ENCODE data around the gene CIC.

Gene CIC

GRCh38 chr19:42268704-42269477, at the start of gene CIC:
TSS of gene CIC (plus strand) at chr19:42269252. CDS start at chr19:42271784, 2,532 bp downstream.
- DNase-seq = peak; percentile 100

- DNase-seq = peak; percentile 99
These were observed 49.0 kb upstream of the CIC start, which contains the start of gene ZNF526 for GRCh38 chr19:42219812-42220750. TSS of gene ZNF526 (plus strand) at chr19:42220312. CDS start at chr19:42224404, 4,092 bp downstream.

GRCh38 chr19:42220751-42221097, 48.3 kb upstream of the CIC start:
- DNase-seq = no peak

GRCh38 chr19:42224940-42225717, 43.9 kb upstream of the CIC start:
- no peak for DNase-seq

- no peak for DNase-seq
These were observed 43.2 kb upstream of the CIC start for GRCh38 chr19:42225718-42226292.

GRCh38 chr19:42226886-42227285, 42.2 kb upstream of the CIC start:
- no peak for DNase-seq

GRCh38 chr19:42228641-42229040, 40.4 kb upstream of the CIC start:
- DNase-seq = no peak

- no peak for DNase-seq
These were observed 39.7 kb upstream of the CIC start for GRCh38 chr19:42229301-42229854.

- DNase-seq = peak; percentile 49
These were observed 39.1 kb upstream of the CIC start for GRCh38 chr19:42229855-42230351.

GRCh38 chr19:42230571-42230970, 38.5 kb upstream of the CIC start:
- DNase-seq = no peak

- DNase-seq = no peak
These were observed 36.6 kb upstream of the CIC start for GRCh38 chr19:42232435-42232834.

GRCh38 chr19:42233106-42233505, 35.9 kb upstream of the CIC start:
- peak; percentile 34 for DNase-seq

- no peak for DNase-seq
These were observed 35.3 kb upstream of the CIC start for GRCh38 chr19:42233678-42234292.

- DNase-seq = no peak
These were observed 34.7 kb upstream of the CIC start for GRCh38 chr19:42234364-42234763.

GRCh38 chr19:42235181-42235580, 33.9 kb upstream of the CIC start:
- no peak for DNase-seq

GRCh38 chr19:42239544-42240220, 29.4 kb upstream of the CIC start:
- no peak for DNase-seq

GRCh38 chr19:42241279-42241678, 27.8 kb upstream of the CIC start:
- no peak for DNase-seq

GRCh38 chr19:42242069-42242511, 27.0 kb upstream of the CIC start:
- peak; percentile 62 for DNase-seq

- DNase-seq = peak; percentile 100
These were observed 26.3 kb upstream of the CIC start, which contains the start of gene GSK3A for GRCh38 chr19:42242512-42243409. TSS of gene GSK3A (minus strand) at chr19:42242602. CDS start at chr19:42242465, 137 bp downstream.

Data from DMS53 (cell line).